ENCODE data around the gene PGC. TPM values are rescaled to one million over a fixed set of nuclear protein-coding genes. Genes with fewer than 3 reads are reported as not detected.

Gene PGC
- total RNA-seq, 1 donor: not detected

- no peak for DNase-seq (ENCODE audit: low read depth in 2 of 3, low spot score in 2 of 3)
These were observed 3.2 kb upstream of the PGC start for GRCh38 chr6:41750374-41750773.

GRCh38 chr6:41748542-41748941 is 1.3 kb upstream of the PGC start:
- DNase-seq (ENCODE audit: low read depth in 2 of 3, low spot score in 2 of 3): no peak

- DNase-seq (ENCODE audit: low read depth in 2 of 3, low spot score in 2 of 3): no peak
These were observed 893 bp upstream of the PGC start for GRCh38 chr6:41748102-41748477.

- DNase-seq (ENCODE audit: low read depth in 2 of 3, low spot score in 2 of 3): no peak
These were observed 1.1 kb downstream of the PGC start for GRCh38 chr6:41746107-41746506.

- DNase-seq (ENCODE audit: low read depth in 2 of 3, low spot score in 2 of 3): no peak
These were observed 2.9 kb downstream of the PGC start for GRCh38 chr6:41744236-41744787.

GRCh38 chr6:41743406-41744235 is 3.6 kb downstream of the PGC start:
- no peak for DNase-seq (ENCODE audit: low read depth in 2 of 3, low spot score in 2 of 3)

GRCh38 chr6:41741625-41742490 is 5.3 kb downstream of the PGC start:
- DNase-seq (ENCODE audit: low read depth in 2 of 3, low spot score in 2 of 3): no peak

- no peak for DNase-seq (ENCODE audit: low read depth in 2 of 3, low spot score in 2 of 3)
These were observed 6.6 kb downstream of the PGC start for GRCh38 chr6:41740366-41741162.

- no peak for DNase-seq (ENCODE audit: low read depth in 2 of 3, low spot score in 2 of 3)
These were observed 8.2 kb downstream of the PGC start for GRCh38 chr6:41739041-41739440.

GRCh38 chr6:41737591-41738130 is 9.5 kb downstream of the PGC start:
- DNase-seq (ENCODE audit: low read depth in 2 of 3, low spot score in 2 of 3): no peak

GRCh38 chr6:41736800-41737555 is 10.2 kb downstream of the PGC start:
- no peak for DNase-seq (ENCODE audit: low read depth in 2 of 3, low spot score in 2 of 3)

GRCh38 chr6:41736186-41736733 is 10.9 kb downstream of the PGC start:
- DNase-seq (ENCODE audit: low read depth in 2 of 3, low spot score in 2 of 3): no peak

GRCh38 chr6:41735427-41736185 is 11.6 kb downstream of the PGC start, which contains the start of gene TFEB:
Gene TFEB, minus strand, starts transcription at chr6:41735608. Its CDS starts 44,395 bp downstream, at chr6:41691213.
- peak; percentile 87 to 91 (median 89) for DNase-seq (ENCODE audit: low read depth in 2 of 3, low spot score in 2 of 3)

GRCh38 chr6:41734666-41735426 is 12.4 kb downstream of the PGC start:
- peak; percentile 30 to 66 (median 57) for DNase-seq (ENCODE audit: low read depth in 2 of 3, low spot score in 2 of 3)

GRCh38 chr6:41733707-41734665 is 13.2 kb downstream of the PGC start:
- peak; percentile 53 to 81 (median 80) for DNase-seq (ENCODE audit: low read depth in 2 of 3, low spot score in 2 of 3)

GRCh38 chr6:41733360-41733706 is 13.9 kb downstream of the PGC start:
- no peak for DNase-seq (ENCODE audit: low read depth in 2 of 3, low spot score in 2 of 3)

Data from hematopoietic multipotent progenitor cell (in vitro differentiated cells).